Chondrocyte (in vitro differentiated cells): Measurements from ENCODE around the gene CSNK1G1. TPM values are rescaled to one million over a fixed set of nuclear protein-coding genes. Genes with fewer than 3 reads are reported as not detected.
"Not testable (repeated sequence)": the region's sequence is repeated elsewhere in the genome, so short reads cannot be mapped to it uniquely, and the experiment has no call there.

Source experiments
- DNase-seq: peaks from one replicate; pipeline ENCODE4 v3.0.0; 2021; ENCODE audit warnings: mixed read lengths, low spot score
- H3K27ac Mint-ChIP-seq: one replicate; pipeline ENCODE4 v1.8.0; 2021; ENCODE audit warnings: mild to moderate bottlenecking, moderate library complexity, mixed read lengths; ENCODE audit not compliant: unreplicated experiment
- H3K27me3 Mint-ChIP-seq: 2 replicates; pipeline ENCODE4 v1.8.0; 2021; ENCODE audit warnings: low read depth, mixed read lengths
- H3K36me3 Mint-ChIP-seq: 2 replicates; pipeline ENCODE4 v1.8.0; 2021; ENCODE audit warnings: low read depth, mixed read lengths
- H3K4me1 Mint-ChIP-seq: 2 replicates; pipeline ENCODE4 v1.8.0; 2021; ENCODE audit warnings: low read depth, mild to moderate bottlenecking, mixed read lengths
- H3K4me3 Mint-ChIP-seq: one replicate; pipeline ENCODE4 v1.8.0; 2021; ENCODE audit warnings: mild to moderate bottlenecking, moderate library complexity, mixed read lengths; ENCODE audit not compliant: unreplicated experiment
- H3K9me3 Mint-ChIP-seq: 2 replicates; pipeline ENCODE4 v1.8.0; 2021; ENCODE audit warnings: low read depth, mixed read lengths
- total RNA-seq: library from RNA; stranded (reverse); gene quantifications from 3 replicates; pipeline ENCODE4 v1.2.1, GENCODE V29; 2021
- TF ChIP-seq, protein P1 (sequence below): fragments of 200-600 bp; sonication (generic); IDR thresholded peaks from 2 replicates; pipeline ENCODE4 v1.5.0; 2021; ENCODE audit warnings: antibody characterized with exemption, mild to moderate bottlenecking, moderate library complexity

The CSNK1G1 gene
- total RNA-seq, 1 donor from 2014 or later, result 20.1 TPM

DNA sequence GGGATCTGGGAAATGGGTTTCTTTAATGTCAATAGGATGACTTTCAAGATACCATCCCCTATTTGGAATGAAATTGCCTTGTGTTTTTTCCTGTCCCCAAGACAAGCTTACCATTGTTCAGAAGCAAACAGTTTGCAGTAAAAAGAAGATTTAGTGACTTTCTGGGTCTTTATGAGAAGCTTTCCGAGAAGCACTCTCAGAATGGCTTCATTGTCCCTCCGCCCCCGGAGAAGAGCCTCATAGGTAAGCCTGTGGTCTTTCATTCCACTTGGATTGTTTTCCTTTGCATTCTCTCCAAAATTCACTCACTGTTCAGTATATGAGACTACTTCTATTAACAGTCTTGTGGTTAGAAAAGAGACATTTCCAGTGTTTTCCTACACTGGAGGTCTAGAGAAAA is 230.0 kb downstream of the CSNK1G1 start:
- Mint-ChIP-seq H3K4me3 (no peak overlapping the region), H3K9me3 (no peaks in the 10 kb centered on the region), H3K36me3 (peaks cover 37% of the 10 kb centered on the region), H3K27me3 (no peaks in the 10 kb centered on the region), H3K4me1 (no peaks in the 10 kb centered on the region), H3K27ac (no peak overlapping the region)
- no peak for DNase-seq
- TF ChIP-seq, protein P1, sequence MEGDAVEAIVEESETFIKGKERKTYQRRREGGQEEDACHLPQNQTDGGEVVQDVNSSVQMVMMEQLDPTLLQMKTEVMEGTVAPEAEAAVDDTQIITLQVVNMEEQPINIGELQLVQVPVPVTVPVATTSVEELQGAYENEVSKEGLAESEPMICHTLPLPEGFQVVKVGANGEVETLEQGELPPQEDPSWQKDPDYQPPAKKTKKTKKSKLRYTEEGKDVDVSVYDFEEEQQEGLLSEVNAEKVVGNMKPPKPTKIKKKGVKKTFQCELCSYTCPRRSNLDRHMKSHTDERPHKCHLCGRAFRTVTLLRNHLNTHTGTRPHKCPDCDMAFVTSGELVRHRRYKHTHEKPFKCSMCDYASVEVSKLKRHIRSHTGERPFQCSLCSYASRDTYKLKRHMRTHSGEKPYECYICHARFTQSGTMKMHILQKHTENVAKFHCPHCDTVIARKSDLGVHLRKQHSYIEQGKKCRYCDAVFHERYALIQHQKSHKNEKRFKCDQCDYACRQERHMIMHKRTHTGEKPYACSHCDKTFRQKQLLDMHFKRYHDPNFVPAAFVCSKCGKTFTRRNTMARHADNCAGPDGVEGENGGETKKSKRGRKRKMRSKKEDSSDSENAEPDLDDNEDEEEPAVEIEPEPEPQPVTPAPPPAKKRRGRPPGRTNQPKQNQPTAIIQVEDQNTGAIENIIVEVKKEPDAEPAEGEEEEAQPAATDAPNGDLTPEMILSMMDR, result no peak

DNA sequence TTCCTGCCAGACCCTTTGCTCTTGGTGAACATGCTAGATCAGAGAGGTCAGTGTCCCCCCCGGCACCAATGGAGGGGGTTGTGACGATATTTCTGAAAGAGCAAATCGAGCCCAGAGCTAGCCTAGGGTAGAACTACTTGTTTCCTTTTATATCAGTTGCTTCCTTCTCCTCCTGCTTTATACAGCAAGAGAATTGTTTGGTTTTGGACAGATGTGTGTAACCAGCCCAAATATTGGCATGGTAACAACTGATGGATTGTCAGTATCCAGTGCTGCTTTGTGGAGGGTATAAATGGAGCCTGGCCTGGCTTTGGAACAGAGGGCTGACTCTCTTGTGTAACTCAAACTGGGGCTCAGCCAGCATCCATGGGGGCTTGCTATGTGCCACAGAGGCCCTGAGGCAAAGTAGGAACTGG is 233.0 kb downstream of the CSNK1G1 start:
- Mint-ChIP-seq H3K4me1 (no peaks in the 10 kb centered on the region), H3K4me3 (no peak overlapping the region), H3K27ac (no peak overlapping the region), H3K9me3 (no peaks in the 10 kb centered on the region), H3K36me3 (peaks cover 34% of the 10 kb centered on the region), H3K27me3 (no peaks in the 10 kb centered on the region)
- TF ChIP-seq, protein P1, result no peak
- no peak for DNase-seq

DNA sequence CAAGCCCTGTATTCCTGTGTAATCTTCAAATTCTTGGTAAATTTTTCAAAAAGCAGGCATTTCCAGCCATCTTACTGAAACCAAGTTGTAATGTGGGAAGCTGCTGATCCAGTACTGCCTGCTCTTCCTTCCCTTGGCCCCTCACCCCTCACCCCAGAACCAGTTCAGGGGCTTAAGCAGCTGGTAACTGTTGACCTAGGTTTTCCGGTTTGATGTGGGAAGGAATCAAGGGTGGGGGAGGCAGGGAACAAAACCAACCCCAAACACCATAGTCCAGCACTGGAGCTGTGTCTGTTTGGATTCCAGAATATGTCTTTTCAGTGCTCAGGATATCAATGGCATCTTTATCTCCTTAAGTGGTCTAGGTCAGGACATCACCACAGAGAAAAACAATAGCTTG is 233.5 kb downstream of the CSNK1G1 start:
- H3K27ac Mint-ChIP-seq, result no peak overlapping the region
- H3K27me3 Mint-ChIP-seq, result no peaks in the 10 kb centered on the region
- H3K9me3 Mint-ChIP-seq, result no peaks in the 10 kb centered on the region
- no peak for DNase-seq
- H3K4me3 Mint-ChIP-seq, result no peak overlapping the region
- H3K4me1 Mint-ChIP-seq, result no peaks in the 10 kb centered on the region
- H3K36me3 Mint-ChIP-seq, result peaks cover 29% of the 10 kb centered on the region
- TF ChIP-seq, protein P1, result no peak

GRCh38 chr15:64121614-64122013 is 234.4 kb downstream of the CSNK1G1 start:
- Mint-ChIP-seq H3K4me1 (peaks cover 2% of the 10 kb centered on the region), H3K4me3 (no peak overlapping the region), H3K27me3 (no peaks in the 10 kb centered on the region), H3K27ac (no peak overlapping the region), H3K36me3 (peaks cover 26% of the 10 kb centered on the region), H3K9me3 (no peaks in the 10 kb centered on the region)
- no peak for DNase-seq
- TF ChIP-seq, protein P1, result no peak

GRCh38 chr15:64120322-64120721 is 235.7 kb downstream of the CSNK1G1 start:
- peaks cover 22% of the 10 kb centered on the region for H3K36me3 Mint-ChIP-seq
- not testable (repeated sequence) for DNase-seq, H3K27me3 Mint-ChIP-seq, H3K4me3 Mint-ChIP-seq, H3K4me1 Mint-ChIP-seq, H3K27ac Mint-ChIP-seq, H3K9me3 Mint-ChIP-seq

- no peak for DNase-seq
- H3K27me3 Mint-ChIP-seq, result no peaks in the 10 kb centered on the region
- no peak overlapping the region for H3K27ac Mint-ChIP-seq
- no peak overlapping the region for H3K4me3 Mint-ChIP-seq
- peaks cover 2% of the 10 kb centered on the region for H3K4me1 Mint-ChIP-seq
- TF ChIP-seq, protein P1, result no peak
- H3K9me3 Mint-ChIP-seq, result no peaks in the 10 kb centered on the region
- H3K36me3 Mint-ChIP-seq, result peaks cover 25% of the 10 kb centered on the region
Measured at GRCh38 chr15:64117759-64118487, 238.1 kb downstream of the CSNK1G1 start.
